Muscle layer of colon (tissue), 2 donors: ENCODE measurements around the gene SCRN2.
A peak's percentile ranks its signal among the peaks of the same experiment; 100 is the strongest.

Experiments
- H3K27ac ChIP-seq: one replicate; pipeline ENCODE4 v1.7.0; 2013; ENCODE audit warnings: low read depth, mild to moderate bottlenecking, low read length, moderate library complexity
- H3K27me3 ChIP-seq, 2 donors: one replicate each; pipeline ENCODE4 v1.7.0; 2013; ENCODE audit warnings: low read length in 2 of 2, mild to moderate bottlenecking in 2 of 2; ENCODE audit not compliant: insufficient read depth in 2 of 2, control insufficient read depth in 1 of 2
- H3K36me3 ChIP-seq: one replicate; pipeline ENCODE4 v1.7.0; 2013; ENCODE audit warnings: mild to moderate bottlenecking, low read length; ENCODE audit not compliant: insufficient read depth
- H3K4me1 ChIP-seq: one replicate; pipeline ENCODE4 v1.7.0; 2013; ENCODE audit warnings: mild to moderate bottlenecking, low read length; ENCODE audit not compliant: insufficient read depth
- H3K4me3 ChIP-seq, 2 donors: one replicate each; pipeline ENCODE4 v1.7.0; 2013; ENCODE audit warnings: low read length in 2 of 2, low read depth in 1 of 2, mild to moderate bottlenecking in 1 of 2, moderate library complexity in 1 of 2
- H3K9ac ChIP-seq: one replicate; pipeline ENCODE4 v1.7.0; 2013; ENCODE audit warnings: low read length
- H3K9me3 ChIP-seq: one replicate; pipeline ENCODE4 v1.7.0; 2013; ENCODE audit warnings: mild to moderate bottlenecking, low read length
- donor health status: abdominal sarcoma.
- donor health status: Adenocarcinoma of cecum.

Gene SCRN2

DNA sequence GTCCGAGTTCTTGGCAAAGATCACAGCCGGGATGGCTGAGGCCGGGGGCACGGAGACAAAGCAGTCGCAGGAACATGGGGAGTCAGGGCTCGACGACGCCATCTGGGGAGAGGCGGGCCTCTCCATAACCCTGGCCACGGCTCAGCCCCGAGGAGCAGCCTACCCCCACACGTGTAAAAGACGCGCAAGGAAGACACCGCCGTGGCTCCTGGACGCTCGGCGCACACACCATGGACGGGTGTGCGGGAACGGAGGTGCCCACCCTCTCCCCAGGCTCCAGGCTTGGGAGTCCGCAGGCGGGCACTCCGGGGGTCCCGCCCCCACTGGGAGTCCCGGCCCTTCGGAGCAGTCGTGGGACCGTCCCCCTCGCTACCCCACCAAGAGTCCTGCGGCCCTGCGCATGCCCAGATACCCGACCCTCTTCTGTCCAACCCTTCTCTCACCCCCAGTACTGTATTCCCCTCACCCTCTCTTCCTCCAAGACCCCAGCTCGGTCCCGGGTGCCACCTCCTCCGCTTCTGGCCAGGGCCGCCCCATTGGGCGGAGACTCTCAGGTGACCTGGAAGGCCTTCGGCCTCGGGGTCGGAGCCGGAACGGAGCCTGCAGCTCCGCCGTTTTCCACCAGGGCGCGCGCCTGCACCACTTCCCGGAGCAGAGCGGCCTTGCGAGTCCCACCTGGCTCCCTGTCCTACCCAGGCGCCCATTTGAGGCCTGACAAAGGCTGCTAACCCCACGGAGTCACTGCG is at the start of gene SCRN2:
Gene SCRN2, minus strand, starts transcription at position 532 of the 746 bp plus-strand sequence. Its CDS starts 430 bp downstream, at position 102.
- Histone ChIP-seq H3K4me1 (peaks cover 21% of the 10 kb centered on the region), H3K9ac (peak within 1 kb of the TSS; percentile 49), H3K27ac (peak within 1 kb of the TSS; percentile 82), H3K9me3 (no peaks in the 10 kb centered on the region), H3K27me3 (peaks cover 4 to 13% of the 10 kb centered on the region in 2 donors), H3K4me3 (peak within 1 kb of the TSS; percentile 59 to 89), H3K36me3 (peaks cover 14% of the 10 kb centered on the region)

DNA sequence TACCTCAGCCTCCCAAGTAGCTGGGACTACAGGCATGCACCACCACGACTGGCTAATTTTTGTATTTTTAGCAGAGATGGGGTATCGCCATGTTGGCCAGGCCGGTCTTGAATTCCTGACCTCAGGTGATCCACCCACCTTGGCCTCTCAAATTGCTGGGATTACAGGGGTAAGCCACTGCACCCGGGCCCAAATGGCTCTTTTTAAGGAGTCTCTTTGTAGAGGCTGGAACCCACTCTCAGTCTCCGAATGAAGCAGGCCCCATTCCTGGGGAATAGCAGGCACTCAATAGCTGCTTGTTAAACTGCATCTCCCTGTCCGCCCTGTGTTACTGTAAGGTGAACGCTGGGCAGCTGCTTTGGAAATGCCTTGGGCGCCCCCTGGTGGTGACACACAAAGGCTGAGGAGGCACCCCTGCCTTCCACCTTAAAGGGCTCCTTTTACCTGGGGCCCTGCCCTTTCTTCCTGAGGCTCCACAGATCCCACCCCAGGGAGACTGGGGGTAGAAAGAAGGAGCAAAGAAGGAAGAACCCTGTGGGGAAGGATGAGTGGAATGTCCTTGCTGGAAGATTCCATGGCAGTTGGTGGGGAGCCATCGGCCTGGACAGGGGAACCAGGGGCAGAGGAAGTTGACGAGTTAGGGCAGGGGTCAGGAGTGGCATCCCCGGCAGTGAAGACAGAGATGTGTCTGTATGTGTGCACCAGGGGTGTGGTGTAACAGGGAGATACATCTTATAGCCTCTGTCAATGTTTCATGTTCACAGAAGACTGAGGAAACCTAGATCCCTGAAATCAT is 48.9 kb upstream of the SCRN2 start:
- H3K4me1 ChIP-seq = peaks cover 9% of the 10 kb centered on the region
- H3K27ac ChIP-seq = no peak overlapping the region
- no peaks in the 10 kb centered on the region for H3K9me3 ChIP-seq
- H3K27me3 ChIP-seq = no peaks in the 10 kb centered on the region
- H3K4me3 ChIP-seq = no peak overlapping the region
- no peaks in the 10 kb centered on the region for H3K36me3 ChIP-seq
- no peak overlapping the region for H3K9ac ChIP-seq

GRCh38 chr17:47888293-47888692 is 47.2 kb upstream of the SCRN2 start:
- Histone ChIP-seq H3K27me3 (peaks cover 0 to 6% of the 10 kb centered on the region in 2 donors), H3K36me3 (no peaks in the 10 kb centered on the region), H3K9me3 (no peaks in the 10 kb centered on the region), H3K9ac (no peak overlapping the region), H3K4me1 (no peaks in the 10 kb centered on the region), H3K4me3 (no peak overlapping the region), H3K27ac (no peak overlapping the region)

DNA sequence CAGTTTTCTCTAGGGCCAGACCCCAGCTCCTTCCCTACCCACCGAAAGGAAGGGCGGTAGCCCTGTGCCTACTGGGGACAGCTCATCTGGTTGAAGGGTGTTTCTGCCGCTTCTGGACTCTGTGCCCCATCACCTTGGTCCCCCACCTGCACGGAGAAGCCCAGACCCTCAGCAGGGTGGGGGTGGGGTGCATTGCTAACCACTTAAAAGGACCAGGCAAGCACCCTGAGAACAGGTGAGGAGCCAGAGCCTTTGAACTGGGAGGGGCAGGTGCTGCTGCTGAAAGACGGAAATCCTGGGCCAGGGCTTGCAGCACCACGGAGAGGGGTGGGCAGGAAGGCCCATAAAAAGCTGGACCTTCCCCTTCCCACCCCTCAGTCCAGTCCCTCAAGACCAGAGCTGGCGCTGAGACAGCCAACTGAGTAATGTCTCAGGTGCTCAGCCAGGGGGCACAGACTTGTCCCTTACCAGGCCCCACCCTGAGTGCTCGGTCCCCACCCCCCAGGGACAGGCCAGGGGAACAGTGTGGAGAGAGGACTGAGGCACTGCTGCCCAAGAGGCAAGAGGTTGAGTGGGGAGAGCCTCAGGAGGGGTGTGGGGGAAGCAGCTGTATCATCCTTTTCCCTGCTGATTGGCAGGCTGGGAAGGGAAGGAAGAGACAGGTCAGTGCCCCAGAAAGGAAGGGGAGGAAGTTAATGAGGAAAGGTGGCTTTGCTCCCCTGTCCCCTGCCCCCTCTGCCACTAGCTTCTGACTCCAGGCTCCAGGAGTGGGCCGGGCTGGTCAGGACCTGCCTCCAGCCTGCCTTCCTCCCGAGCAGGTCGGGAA is 44.0 kb upstream of the SCRN2 start:
- peaks cover 11% of the 10 kb centered on the region for H3K4me1 ChIP-seq
- no peaks in the 10 kb centered on the region for H3K9me3 ChIP-seq
- H3K27me3 ChIP-seq = peaks cover 0 to 6% of the 10 kb centered on the region in 2 donors
- no peak overlapping the region for H3K4me3 ChIP-seq
- no peak overlapping the region for H3K27ac ChIP-seq
- no peak overlapping the region for H3K9ac ChIP-seq
- H3K36me3 ChIP-seq = no peaks in the 10 kb centered on the region

DNA sequence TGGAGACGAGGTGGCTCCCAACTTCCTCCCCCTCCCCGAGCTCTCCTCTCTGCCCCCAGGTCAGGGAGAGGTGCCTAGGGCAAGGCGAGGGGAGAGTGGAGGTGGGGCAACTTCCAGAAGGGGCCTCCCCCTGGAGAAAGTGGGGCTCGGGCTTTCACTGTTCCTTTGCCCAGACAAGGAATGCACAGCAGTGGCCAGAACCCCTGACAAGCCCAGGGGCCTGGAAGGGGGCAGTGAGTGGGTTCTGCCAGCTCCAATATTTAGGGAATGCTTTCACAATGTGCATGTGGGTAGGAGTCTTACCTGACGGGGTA is 43.3 kb upstream of the SCRN2 start:
- Histone ChIP-seq H3K36me3 (no peaks in the 10 kb centered on the region), H3K27ac (no peak overlapping the region), H3K9me3 (no peaks in the 10 kb centered on the region), H3K9ac (no peak overlapping the region), H3K4me1 (peaks cover 11% of the 10 kb centered on the region), H3K4me3 (no peak overlapping the region), H3K27me3 (peaks cover 0 to 6% of the 10 kb centered on the region in 2 donors)

DNA sequence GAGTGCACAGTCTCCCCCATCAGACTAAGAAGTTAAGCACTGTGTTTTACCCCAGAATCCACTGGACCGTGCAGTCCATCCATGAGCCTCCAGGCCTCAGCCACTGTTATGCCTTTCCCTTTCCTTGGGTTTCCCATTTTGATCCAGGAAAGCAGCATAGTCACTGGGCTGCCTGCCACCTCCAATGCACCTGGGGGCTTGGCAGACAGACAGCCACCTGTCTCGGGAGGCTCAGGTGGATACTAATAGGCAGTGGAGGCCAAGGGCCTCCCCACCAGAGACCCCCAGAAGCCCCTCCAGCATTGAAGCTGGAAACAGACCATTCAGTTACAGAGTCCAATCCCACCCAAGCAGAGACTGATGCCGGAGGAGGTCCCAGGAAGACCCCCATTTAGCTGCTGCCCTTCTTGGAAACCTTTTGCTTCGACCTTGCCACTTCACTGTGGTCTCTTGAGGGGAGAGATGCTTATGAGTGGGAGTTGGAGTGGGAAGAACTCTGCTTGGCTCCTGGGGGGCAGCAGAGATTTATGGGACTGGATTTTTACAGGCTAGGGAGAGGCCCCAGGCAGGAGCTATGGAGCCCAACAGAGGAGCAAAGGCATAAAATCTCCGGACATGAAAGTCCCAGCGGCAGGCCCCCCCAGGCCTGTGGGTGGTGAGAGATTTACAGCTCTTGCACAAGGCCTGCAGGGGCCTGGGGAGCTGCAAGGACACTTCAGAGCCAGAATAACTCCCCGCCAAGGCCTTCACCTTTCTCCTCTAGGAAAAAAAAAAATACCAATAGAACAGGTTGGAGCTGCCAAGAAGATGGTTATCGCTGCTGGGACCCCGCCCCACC is 42.7 kb upstream of the SCRN2 start:
- Histone ChIP-seq H3K36me3 (no peaks in the 10 kb centered on the region), H3K4me3 (no peak overlapping the region), H3K9me3 (no peaks in the 10 kb centered on the region), H3K4me1 (peaks cover 11% of the 10 kb centered on the region), H3K27me3 (peaks cover 0 to 6% of the 10 kb centered on the region in 2 donors), H3K9ac (no peak overlapping the region), H3K27ac (no peak overlapping the region)

DNA sequence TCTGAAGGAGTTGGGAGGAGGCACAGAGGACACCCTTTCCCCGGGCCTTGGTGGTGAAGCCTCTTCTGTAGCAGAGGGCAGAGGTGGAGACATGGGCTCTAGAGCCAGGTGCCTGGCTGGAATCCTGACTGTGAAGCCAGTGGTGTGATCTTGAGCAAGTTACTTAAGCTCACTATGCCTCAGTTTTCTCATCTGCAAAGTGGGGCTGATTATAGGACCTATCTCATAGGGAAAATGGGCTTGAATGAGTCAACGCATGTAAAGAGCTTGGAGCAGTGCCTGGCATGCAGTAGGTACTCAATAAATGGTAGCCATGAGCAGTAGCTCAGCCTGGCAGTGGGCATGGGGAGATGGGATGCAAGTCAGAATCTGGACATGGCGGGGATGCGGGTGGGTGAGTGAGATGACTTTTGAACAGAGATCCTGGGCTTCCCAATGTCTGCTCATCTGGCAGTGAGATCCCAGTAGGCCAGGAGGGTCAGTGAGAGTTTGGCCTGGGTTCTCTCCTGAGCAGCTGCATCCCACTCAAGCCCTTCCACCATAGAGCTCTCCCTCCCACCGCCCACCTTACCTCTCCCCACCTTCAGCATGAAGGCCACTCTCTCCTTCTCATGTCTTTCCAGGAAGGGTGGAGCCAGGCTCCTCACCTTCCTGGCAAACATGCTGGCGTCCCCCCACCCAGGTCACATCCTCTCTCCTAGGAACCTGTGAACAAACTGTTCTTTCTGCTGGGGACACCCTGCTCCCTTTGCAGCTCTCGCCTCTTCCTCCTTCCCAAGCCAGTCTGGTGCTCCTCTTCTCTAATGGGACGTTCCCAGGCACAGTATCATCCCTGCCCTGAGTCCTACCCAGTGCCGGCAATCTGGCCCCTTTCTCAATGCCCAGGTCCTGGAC is 41.9 kb upstream of the SCRN2 start:
- H3K36me3 ChIP-seq = no peaks in the 10 kb centered on the region
- H3K4me1 ChIP-seq = peaks cover 11% of the 10 kb centered on the region
- no peaks in the 10 kb centered on the region for H3K9me3 ChIP-seq
- H3K27me3 ChIP-seq = peaks cover 0 to 10% of the 10 kb centered on the region in 2 donors
- H3K4me3 ChIP-seq = peak overlapping the region in 1 of 2 donors; percentile 19
- H3K9ac ChIP-seq = no peak overlapping the region
- no peak overlapping the region for H3K27ac ChIP-seq

- peaks cover 11% of the 10 kb centered on the region for H3K4me1 ChIP-seq
- H3K36me3 ChIP-seq = no peaks in the 10 kb centered on the region
- peaks cover 0 to 13% of the 10 kb centered on the region in 2 donors for H3K27me3 ChIP-seq
- no peak overlapping the region for H3K27ac ChIP-seq
- no peak overlapping the region for H3K9ac ChIP-seq
- H3K9me3 ChIP-seq = no peaks in the 10 kb centered on the region
- peak overlapping the region; percentile 18 to 19 for H3K4me3 ChIP-seq
These were observed 41.2 kb upstream of the SCRN2 start for GRCh38 chr17:47882247-47882646.

DNA sequence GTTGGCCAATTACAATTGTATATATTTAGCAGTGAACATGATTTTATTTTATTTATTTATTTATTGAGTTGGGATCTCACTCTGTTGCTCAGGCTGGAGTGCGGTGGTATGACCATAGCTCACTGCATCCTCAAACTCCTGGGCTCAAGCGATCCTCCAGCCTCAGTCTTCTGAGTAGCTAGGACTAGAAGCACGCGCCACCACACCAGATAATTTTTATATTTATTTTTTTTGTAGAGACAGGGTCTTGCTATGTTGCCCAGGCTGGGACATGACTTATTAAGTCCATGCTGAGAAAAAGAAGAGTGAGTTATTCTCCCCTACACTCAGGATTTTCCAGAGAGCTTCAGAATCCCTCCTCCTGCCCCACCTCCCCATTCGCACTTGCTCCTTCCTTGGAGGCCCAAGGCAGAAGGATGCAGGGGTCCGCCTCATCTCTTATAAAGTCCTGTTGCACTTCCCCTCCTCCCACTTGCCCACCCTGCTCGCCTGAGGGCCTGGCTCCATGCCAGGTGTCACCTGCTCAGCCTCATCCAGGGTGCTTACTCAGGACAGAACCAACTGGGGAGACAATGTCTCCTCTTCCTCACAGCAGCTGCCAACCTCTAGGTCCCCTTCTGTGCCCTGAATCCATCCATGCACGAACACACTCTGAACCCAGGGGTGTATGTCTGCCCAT is 38.8 kb upstream of the SCRN2 start:
- peaks cover 11% of the 10 kb centered on the region for H3K4me1 ChIP-seq
- peaks cover 0 to 16% of the 10 kb centered on the region in 2 donors for H3K27me3 ChIP-seq
- H3K9ac ChIP-seq = no peak overlapping the region

More for the DNA sequence above, 38.8 kb upstream of the SCRN2 start:
- no peaks in the 10 kb centered on the region for H3K9me3 ChIP-seq
- H3K27ac ChIP-seq = no peak overlapping the region
- H3K4me3 ChIP-seq = no peak overlapping the region
- no peaks in the 10 kb centered on the region for H3K36me3 ChIP-seq
